ENCODE data around the gene KIF5C.

- TF ChIP-seq CTCF (conservative IDR thresholded peaks at IDR 0.05 in 1 of 2, IDR thresholded peaks at IDR 0.05 in 1 of 2; ENCODE audit: low read depth in 1 of 2, low read length in 2 of 2) (no peak), EZH2 (IDR thresholded peaks at IDR 0.05; ENCODE audit: low read length, missing control alignments) (no peak)
Observed at GRCh38 chr2:148949348-148949747, 74.3 kb downstream of the KIF5C start.

Data from fibroblast of lung (primary cell).